ENCODE results near the gene EPHA4.

DNA sequence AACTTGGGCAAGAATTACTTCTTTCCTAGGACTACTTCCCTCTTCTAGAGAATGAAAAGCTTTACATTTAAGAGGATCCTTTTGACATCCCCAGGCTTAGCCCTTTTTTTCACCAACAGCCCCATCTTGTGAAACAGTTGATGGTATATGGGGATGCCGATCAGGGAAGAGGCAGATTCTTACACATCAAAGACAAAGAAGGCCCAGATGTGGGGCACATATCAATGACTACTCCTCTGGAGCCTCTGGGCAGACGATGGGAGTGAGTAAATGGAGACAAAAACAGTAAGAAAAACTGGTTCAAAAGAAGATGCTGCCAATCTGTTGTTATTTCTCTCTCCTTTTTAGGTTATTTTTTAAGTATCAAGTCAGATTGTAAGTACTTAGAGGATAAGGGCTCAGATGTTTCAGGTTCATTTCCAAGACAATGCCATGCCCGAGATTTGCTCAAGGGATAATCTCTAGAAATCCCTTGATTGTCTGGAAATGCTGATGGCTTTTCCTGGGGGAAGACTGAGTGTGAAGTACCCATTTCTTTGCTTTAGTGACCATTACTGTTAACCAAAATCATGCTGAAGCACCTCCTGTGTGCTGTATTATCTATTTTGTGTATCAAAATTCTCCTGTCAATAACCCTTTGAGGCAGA lies 117.5 kb downstream of the EPHA4 start:
- TF ChIP-seq, protein P1, sequence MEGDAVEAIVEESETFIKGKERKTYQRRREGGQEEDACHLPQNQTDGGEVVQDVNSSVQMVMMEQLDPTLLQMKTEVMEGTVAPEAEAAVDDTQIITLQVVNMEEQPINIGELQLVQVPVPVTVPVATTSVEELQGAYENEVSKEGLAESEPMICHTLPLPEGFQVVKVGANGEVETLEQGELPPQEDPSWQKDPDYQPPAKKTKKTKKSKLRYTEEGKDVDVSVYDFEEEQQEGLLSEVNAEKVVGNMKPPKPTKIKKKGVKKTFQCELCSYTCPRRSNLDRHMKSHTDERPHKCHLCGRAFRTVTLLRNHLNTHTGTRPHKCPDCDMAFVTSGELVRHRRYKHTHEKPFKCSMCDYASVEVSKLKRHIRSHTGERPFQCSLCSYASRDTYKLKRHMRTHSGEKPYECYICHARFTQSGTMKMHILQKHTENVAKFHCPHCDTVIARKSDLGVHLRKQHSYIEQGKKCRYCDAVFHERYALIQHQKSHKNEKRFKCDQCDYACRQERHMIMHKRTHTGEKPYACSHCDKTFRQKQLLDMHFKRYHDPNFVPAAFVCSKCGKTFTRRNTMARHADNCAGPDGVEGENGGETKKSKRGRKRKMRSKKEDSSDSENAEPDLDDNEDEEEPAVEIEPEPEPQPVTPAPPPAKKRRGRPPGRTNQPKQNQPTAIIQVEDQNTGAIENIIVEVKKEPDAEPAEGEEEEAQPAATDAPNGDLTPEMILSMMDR (IDR thresholded peaks at IDR 0.05), result no peak
- TF ChIP-seq POLR2A (IDR thresholded peaks at IDR 0.05), result no peak
- TF ChIP-seq POLR2AphosphoS5 (IDR thresholded peaks at IDR 0.05; ENCODE audit: insufficient read depth in 1 of 2, low read depth in 1 of 2), result no peak

Measured in vagina (tissue), 2 donors.